ENCODE data around the gene SLC6A17.

Gene SLC6A17

DNA sequence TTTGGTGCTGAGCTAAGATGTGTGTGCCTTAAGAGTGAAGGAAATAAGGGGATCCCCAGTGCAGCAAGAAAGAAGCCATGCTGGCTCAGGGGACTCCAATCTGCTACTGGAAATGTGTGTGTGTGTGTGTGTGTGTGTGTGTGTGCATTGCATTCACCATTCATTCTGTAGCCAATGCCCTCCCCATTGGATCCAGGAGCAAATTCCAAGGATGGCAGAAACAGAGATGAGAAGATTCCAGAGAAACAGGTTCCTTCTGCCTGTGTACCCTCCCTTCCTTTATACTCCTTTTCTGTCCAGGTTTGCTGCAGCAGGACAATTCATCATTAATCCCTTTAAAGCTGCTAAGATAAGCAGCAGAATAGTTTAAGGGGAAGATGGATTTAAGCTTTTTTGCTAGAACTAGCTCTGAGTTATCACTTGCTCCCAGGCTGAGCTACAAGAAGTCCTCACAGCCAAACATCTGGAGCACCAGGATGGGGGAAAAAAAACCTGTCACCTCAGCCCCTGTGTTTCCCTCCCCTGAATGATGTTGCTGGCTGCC lies 3.2 kb downstream of the SLC6A17 start:
- TF ChIP-seq GATA3 (IDR thresholded peaks at IDR 0.05; ENCODE audit: low read depth, low read length), result no peak

DNA sequence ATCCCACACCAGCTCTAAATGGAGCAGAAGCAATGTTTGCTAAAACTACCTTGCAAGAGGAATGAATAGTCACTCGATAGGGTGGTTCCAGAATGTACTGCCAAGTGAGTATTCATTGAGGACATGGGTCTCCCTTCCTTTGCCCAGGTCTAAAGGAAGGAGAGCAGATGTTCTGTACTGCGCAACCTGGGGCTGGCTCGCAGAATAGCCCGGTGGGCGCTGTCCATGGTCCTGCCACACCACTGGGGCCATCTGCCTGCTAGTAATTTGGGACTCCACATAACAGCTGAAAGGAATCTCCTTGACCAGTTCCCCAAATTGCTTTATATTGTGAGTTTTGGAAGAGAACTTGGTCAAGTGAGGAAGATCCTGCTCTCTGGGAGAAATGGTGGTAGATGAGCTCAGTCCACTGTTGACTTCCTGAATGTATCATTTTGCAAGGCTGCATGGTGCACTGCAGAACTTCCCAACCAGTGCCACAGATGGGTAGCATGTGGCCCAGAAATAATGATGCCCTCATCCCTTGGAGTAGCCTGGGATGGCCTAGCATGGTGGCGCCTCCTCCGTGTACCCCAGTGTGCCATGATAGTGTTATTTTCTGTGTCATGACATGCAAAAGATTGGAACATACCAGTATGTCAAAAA lies 5.7 kb downstream of the SLC6A17 start:
- TF ChIP-seq GATA3 (IDR thresholded peaks at IDR 0.05; ENCODE audit: low read depth, low read length) (no peak), GATA2 (IDR thresholded peaks at IDR 0.05; ENCODE audit: low read depth, low read length) (no peak)

DNA sequence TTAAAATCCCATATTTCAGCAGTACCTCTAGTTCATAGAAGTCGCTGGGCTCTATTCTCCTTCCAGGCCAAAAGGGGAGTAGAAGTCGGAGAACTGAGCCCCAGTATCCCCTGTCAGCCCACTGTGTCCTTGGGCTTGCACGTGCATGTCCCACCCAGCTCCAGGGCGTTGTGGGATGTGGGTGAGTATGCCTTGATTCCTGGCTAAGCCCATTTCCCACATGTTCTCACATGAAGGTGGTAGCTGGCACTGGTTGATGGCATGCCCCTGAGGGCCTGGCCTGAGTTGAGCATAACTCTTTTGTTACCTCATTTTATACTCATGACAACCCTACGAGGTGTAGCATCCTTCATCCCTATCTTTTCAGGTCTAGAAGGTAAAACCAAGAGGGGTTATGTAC lies 8.0 kb downstream of the SLC6A17 start:
- TF ChIP-seq GATA2 (IDR thresholded peaks at IDR 0.05; ENCODE audit: low read depth, low read length), result no peak
- TF ChIP-seq GATA3 (IDR thresholded peaks at IDR 0.05; ENCODE audit: low read depth, low read length), result no peak

DNA sequence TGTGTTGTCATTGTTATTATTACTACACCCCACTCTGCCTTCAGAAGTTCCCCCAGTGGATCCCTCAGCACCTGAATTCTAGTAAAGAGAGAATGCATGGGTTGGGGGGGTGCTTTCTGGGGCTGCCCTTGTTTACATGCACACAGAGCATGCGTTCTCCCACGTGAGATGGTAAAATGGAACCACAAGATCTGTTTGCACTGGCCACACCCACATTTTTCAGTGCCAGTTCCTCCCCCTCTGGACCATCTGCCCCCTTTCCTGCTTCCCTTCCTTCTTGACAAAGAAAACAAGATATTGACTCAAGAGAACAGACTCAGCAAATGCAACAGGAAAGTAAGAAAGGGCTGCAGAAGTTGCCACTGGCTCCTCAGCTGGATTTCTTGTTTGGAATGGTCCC lies 8.9 kb downstream of the SLC6A17 start:
- TF ChIP-seq GATA3 (IDR thresholded peaks at IDR 0.05; ENCODE audit: low read depth, low read length), result no peak
- TF ChIP-seq GATA2 (IDR thresholded peaks at IDR 0.05; ENCODE audit: low read depth, low read length), result no peak

DNA sequence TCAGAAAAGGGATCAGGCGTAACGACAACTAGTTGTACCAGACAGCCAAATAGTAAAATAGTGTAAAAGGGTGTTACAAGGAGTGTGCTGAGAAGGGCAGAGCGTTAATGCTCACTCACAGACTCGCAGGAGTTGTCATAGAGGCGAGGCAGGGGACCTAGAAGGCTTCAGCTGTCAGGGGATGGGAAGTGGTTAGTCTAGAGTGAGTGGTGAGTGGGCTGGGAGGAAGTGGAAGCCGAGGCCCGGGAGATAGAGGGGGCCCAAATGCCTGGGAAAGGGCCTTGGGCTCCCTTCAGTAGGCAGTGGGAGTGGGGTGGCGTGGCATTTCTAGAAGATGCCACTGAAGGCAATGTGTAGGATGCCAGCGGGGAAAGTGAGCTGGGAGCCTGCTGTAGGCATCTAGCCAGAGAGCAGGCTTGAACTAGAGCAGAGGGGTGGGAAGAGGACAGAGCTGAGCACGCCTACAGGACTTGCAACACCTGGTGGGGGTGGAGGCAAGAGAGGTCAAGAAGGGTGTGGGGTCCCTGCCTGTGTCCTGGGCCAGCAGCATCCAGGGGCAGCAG lies 10.3 kb downstream of the SLC6A17 start:
- TF ChIP-seq GATA2 (IDR thresholded peaks at IDR 0.05; ENCODE audit: low read depth, low read length), result no peak
- TF ChIP-seq GATA3 (IDR thresholded peaks at IDR 0.05; ENCODE audit: low read depth, low read length), result no peak

DNA sequence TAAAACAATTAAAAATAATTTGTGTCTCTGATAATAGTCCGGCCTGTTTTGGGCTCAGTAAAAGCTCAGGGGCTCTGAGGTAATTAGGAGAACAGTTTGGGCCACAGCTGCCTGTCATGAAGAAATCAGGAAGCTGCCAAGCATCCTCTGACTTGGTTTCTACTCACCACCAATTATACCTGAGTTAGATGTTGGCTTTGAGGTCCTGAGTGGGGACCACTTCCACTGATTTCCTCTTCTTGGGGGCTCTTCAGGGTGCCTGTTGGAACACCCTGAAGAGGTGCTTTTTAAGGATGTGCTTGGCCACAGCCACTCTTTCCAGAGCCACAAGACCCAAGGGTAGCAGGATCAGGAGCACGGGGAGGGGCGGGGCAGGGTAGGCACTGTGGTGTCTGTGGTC lies 10.9 kb downstream of the SLC6A17 start:
- TF ChIP-seq GATA3 (IDR thresholded peaks at IDR 0.05; ENCODE audit: low read depth, low read length) (no peak), GATA2 (IDR thresholded peaks at IDR 0.05; ENCODE audit: low read depth, low read length) (no peak)

DNA sequence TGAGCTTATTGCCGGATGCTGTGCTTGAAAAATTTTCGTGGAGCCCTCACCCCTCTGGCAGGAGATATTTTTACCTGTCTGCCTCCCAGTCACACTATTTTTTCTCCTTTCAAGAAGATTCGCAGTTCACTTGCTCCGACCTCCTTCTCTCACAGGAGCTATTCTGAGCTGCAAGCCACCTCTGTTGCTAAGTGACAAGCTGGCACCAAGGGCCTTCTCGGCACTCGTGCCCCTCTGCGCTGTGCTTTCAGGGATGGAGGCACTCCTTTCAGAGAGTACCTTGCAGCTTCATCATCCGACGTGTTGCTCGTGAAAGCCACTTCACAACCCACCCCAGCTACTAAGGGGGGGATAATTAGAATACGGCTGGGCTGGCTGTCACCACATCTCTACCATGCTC lies 11.6 kb downstream of the SLC6A17 start:
- TF ChIP-seq GATA3 (IDR thresholded peaks at IDR 0.05; ENCODE audit: low read depth, low read length) (no peak), GATA2 (IDR thresholded peaks at IDR 0.05; ENCODE audit: low read depth, low read length) (no peak)

DNA sequence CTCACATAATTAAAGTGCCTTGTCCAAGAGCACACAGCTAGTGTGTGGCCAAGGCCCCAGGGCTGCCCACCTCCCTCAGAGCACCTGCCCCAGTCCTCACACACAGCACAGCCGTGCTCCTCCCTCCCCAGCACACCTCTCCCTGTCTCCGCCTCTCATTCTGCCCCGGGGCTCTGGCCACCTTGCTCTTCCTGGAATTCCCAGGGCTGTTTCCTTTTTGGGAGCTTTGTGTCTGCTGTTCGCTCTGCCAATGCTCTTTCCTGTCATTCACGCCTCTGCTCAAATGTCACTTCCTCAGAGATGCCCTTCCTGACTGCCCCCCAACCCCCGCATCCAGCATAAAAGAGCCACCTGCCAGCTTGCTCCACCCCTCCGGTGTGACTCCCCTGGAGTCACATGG lies 13.3 kb downstream of the SLC6A17 start:
- TF ChIP-seq GATA3 (IDR thresholded peaks at IDR 0.05; ENCODE audit: low read depth, low read length) (no peak), GATA2 (IDR thresholded peaks at IDR 0.05; ENCODE audit: low read depth, low read length) (no peak)

DNA sequence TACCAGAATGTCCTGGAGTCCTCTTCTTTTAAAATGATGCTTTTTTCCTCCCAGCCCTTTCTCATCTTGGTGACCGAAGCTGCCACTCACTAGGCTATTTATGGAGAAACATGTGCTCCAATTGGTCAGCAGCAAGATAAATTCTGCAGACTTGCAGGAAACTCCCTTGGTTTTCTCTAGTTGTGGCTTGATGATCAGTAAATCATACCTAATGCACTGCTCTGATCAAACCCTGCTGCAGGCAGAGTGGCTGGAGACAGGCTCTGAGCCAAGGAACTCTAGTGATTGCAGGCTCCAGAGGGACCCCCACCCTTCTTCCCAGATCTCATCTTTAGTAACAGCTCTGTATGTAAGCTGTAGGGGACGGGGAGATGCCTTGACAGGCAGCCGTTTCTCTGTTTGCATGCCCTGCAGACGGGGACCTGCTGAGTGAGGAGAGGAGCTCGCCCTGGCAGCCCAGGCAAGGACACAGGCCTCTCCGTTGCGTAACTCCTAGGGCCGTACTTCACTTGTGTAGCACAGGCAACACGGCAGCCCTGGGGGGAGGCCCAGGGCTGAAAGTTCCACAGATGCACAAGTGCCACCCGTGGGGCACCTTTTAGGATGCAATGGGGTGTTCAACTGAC lies 14.5 kb downstream of the SLC6A17 start:
- TF ChIP-seq GATA2 (IDR thresholded peaks at IDR 0.05; ENCODE audit: low read depth, low read length) (no peak), GATA3 (IDR thresholded peaks at IDR 0.05; ENCODE audit: low read depth, low read length) (no peak)

DNA sequence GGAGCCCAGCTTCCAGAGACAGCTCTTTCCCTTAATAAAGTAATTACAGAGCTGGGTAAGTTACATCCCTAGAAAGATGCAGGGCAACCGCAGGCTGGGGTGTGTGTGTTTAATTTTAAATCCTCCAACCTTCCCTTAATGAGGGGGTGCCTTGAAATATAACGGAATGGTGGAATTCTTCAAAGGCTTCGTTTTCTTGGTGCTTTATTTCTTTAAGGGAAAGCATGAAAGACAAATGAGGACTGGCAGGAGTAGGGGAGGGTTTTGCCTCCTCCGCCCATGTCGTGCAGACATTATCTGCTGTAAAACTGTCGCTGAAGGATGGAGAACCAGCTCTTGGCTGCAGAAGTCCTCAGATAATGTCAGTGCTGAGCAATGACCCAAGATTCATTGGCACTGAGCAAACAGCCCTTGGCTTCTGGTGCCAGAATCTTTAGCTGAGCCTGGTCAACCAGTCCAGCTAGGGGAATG lies 15.5 kb downstream of the SLC6A17 start:
- no peak for TF ChIP-seq GATA2 (IDR thresholded peaks at IDR 0.05; ENCODE audit: low read depth, low read length)
- TF ChIP-seq GATA3 (IDR thresholded peaks at IDR 0.05; ENCODE audit: low read depth, low read length), result no peak

DNA sequence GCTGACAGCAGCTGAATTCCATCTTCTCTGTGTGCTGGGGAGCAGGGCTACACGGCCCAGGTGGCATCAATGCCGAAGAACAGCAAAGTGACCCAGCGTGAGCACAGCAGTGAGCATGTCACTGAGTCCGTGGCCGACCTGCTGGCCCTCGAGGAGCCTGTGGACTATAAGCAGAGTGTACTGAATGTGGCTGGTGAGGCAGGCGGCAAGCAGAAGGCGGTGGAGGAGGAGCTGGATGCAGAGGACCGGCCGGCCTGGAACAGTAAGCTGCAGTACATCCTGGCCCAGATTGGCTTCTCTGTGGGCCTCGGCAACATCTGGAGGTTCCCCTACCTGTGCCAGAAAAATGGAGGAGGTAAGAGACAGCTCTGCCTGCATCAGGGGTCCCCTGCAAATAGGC lies 16.6 kb downstream of the SLC6A17 start:
- TF ChIP-seq GATA3 (IDR thresholded peaks at IDR 0.05; ENCODE audit: low read depth, low read length) (no peak), GATA2 (IDR thresholded peaks at IDR 0.05; ENCODE audit: low read depth, low read length) (no peak)

DNA sequence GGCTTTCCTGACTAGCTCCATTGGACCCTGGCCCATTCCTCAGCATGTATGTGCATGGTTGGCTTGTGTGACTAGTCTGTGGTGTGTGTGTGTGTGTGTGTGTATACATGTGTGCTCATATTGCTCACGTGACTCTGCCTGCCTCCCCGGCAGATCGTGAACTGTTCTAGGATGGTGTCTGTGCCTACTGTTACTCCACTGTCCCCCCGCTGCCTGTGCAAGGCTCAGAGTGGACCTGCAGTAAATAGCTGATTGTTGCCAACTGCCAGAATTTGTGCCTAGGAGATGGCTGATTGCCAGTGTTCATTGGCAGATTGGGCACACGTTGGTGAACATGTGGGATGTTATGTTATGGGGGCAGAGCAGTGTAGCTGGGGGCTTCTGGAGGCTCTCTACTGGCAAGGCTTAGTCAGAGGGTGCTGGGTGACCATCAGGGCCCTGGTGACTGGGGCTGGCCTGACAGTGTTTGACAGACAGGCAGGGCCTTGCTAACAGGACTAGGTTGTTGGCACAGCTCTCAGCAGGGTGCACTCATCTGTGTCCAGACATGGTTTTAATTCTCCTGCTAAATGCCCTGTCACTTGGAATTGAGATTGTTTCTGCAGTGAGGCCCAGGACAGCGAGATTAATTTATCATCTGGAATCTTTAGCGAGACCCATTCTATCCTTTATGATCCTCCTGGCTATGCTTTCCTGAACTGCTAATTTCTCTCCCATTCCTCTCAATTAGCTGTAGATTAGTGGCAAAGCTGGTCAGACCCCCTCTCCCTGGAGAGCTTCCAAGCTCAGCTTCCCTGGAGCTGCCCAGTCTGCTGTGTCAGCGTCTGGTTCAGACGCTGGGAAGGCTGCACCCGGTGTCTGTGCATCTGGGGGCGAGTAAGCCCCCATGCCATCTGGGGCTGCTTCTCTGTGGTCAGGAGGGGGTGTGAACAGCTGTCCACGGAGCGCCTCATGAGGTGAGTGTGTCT lies 20.8 kb downstream of the SLC6A17 start:
- TF ChIP-seq GATA3 (IDR thresholded peaks at IDR 0.05; ENCODE audit: low read depth, low read length) (no peak; the same call in 1 of the 2 replicates), GATA2 (IDR thresholded peaks at IDR 0.05; ENCODE audit: low read depth, low read length) (peak; percentile 98)

DNA sequence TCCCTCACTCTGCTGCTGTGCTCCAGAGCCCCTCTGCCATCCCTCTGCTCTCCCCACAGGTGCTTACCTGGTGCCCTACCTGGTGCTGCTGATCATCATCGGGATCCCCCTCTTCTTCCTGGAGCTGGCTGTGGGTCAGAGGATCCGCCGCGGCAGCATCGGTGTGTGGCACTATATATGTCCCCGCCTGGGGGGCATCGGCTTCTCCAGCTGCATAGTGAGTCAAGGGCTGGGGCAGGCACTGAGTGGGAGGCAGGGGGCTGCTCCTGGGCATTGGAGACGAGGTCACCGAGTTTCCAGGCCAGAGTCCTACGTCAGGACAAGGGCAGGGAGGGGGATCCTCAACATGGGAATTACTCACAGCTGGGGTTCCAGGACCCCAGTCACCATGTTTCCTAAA lies 21.7 kb downstream of the SLC6A17 start:
- TF ChIP-seq GATA3 (IDR thresholded peaks at IDR 0.05; ENCODE audit: low read depth, low read length) (no peak), GATA2 (IDR thresholded peaks at IDR 0.05; ENCODE audit: low read depth, low read length) (no peak)
